Fibroblast of skin of right biceps (primary cell): ENCODE results near the gene COL1A2.

ENCODE experiments used
- DNase-seq: peaks from one replicate; pipeline ENCODE4 v3.0.0-alpha.2; 2013

Gene COL1A2

DNA sequence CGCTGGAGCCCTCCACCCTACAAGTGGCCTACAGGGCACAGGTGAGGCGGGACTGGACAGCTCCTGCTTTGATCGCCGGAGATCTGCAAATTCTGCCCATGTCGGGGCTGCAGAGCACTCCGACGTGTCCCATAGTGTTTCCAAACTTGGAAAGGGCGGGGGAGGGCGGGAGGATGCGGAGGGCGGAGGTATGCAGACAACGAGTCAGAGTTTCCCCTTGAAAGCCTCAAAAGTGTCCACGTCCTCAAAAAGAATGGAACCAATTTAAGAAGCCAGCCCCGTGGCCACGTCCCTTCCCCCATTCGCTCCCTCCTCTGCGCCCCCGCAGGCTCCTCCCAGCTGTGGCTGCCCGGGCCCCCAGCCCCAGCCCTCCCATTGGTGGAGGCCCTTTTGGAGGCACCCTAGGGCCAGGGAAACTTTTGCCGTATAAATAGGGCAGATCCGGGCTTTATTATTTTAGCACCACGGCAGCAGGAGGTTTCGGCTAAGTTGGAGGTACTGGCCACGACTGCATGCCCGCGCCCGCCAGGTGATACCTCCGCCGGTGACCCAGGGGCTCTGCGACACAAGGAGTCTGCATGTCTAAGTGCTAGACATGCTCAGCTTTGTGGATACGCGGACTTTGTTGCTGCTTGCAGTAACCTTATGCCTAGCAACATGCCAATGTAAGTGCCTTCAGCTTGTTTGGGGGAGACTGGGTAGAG, at the start of gene COL1A2:
Gene COL1A2 (plus strand): TSS at position 459 of the 704 bp plus-strand sequence. CDS start 137 bp downstream, at position 596.
- peak; percentile 100 for DNase-seq

DNA sequence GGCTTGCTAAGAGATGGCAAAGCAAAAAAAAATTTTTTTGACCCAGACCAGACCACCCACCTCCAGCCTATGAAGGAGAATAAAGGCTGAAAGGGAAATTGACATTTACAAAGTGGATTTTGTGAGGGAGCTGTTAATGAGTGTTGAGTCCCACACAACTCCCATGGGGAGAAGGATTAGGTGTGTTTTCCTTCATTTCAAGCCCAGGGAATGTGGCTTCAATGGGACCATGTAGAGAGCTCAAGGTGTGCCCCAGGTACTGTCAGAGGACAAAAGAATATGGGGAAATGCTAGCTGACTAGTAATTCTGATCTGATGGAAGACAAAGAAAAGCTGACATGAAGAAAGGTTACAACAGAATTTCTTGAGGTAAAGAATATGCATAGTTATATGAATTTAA, 48.8 kb upstream of the COL1A2 start:
- no peak for DNase-seq

DNA sequence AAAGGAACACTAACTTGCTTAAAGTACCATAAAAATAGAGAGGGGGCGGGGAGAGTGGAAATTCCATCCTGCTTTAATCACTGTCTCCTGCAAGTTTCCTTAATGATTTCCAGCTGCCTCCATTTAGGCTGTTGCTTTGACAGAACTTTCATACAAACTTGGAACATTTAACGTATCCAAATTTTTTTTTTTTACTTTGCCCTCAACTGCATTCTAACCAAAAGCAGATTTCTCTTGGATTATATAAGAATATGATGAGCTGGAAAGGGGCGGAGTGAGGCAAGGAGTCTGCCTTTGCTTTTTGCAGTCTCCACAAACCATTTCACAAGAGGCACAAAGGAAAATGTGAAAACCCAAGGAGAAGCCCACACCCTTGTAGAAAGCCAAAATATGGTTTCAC, 46.6 kb upstream of the COL1A2 start:
- DNase-seq, result peak; percentile 99

DNA sequence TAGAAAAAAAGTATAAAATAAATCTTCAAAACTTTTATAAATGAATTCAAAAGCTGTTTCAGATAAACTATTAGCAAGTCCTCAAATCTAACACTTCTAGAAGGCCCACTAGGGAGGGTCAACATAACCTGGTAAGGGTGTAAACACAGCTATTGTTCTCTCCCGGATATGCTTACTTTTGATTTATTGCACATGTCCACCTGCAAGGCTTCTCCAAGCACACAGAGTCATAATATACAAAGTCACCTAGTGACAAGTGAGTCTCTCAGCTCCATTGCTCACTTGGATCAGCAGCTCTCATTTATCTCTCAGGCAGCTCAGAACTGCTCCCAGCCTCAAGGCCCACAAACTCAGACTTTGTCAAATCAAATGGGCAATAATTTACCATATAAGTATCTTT, 44.0 kb upstream of the COL1A2 start:
- DNase-seq, result no peak

DNA sequence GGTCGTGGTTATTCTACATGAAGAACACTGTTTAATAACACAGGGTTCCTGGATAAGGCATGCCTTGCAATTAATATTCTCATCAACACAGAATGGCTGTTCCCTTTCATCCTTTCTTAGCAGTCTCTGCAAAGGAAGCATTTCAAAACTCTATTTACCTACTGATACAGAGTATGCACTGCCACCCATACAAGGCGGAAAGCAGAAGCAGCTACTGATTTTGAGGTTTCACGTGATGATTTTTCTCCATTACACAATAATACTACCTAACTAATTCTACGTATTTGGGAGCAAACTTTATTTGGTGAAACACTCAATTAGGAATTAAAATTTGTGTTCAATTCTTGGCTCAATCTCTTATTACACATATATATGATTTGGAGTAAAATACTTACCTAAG, 43.0 kb upstream of the COL1A2 start:
- no peak for DNase-seq

DNA sequence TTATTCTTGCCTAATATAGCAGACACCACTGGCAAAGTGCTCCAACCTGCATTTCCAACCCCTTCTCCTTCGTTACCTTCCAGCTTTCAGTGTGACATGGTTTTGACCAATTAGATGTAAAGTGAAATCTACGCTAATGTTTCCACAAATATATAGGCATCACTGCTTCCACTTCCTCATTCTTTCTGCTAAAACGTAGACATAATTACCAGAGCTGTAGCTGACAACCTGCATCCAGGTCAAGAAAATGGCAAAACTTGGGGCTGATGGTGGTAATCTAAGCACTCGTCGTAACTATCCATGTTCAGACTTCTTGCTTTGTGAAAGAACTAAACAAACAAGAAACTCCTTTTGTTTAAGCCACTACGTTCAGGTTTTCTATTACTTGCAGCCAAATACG, 41.8 kb upstream of the COL1A2 start:
- no peak for DNase-seq

DNA sequence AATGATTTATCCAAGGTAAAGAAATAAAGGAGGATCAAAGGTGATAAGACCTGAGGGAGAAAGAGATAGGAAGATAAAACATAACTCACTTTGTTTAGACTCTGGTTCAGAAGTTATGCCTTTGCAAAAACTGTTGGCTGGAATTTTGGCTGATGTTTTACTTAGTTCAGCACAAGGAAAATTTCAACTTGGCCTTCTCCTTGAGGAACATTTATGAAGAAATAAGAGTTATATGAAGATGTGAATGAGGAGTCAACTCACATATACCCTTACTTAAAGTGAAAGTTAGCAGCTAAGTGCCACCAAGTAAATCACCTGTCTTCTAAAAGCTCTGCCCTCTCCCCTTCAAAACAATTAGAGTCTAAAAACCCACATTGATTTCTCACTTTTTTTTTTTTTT, 39.7 kb upstream of the COL1A2 start:
- DNase-seq, result no peak

DNA sequence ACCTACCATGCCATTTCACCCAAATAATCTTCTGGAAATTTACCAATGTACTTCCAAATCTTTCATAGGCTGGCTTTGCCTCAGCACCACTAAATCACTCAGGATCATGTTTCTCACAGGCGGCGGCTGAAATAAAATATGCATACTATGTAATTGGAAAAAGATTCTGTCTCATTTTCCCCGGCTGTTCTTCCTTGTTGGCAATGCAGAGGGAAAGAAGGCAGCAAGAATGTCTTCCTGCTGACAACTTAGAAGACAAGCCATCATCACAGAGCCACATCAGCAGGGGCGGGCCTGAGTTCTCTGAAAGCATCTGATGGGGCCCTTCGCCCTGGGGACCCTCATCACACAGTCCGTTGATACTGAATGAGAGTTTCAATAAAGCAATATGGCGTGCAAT, 39.2 kb upstream of the COL1A2 start:
- peak; percentile 89 for DNase-seq

DNA sequence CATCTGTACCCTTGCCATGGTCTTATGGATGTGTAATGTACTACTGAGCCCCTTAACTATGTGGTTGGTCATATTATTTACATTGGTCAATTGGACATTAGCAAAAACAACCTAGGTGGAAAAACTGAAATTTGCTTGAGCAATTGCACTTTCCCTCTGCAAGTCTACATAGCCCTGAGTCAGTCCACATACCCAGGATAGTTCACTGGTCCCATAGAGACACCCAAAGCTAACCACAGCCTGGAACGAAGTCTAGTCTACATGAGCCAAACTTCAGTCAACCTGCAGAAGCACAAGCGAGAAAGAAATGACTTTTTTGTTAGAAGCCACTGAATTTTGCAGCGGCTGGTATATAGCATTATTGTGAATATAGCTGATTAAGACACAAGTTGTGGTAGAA, 37.6 kb upstream of the COL1A2 start:
- peak; percentile 61 for DNase-seq

DNA sequence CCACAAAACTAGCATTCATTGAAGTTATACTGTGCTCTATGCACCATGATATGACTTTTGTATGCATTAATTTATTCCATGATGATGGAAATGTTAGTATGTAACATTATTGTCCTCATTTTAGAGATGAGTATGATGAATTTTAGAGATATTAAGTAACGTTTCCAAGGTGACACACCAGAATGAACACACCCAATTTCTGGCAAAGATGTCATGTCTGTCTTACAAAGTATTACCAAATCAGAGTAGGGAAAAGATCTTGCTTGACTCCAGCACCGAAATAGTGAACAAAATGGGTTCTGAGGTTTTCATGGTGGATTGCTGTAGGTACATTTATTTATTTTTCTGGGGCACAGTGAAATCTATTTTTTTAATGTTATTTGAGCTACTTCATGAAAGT, 33.8 kb upstream of the COL1A2 start:
- no peak for DNase-seq

DNA sequence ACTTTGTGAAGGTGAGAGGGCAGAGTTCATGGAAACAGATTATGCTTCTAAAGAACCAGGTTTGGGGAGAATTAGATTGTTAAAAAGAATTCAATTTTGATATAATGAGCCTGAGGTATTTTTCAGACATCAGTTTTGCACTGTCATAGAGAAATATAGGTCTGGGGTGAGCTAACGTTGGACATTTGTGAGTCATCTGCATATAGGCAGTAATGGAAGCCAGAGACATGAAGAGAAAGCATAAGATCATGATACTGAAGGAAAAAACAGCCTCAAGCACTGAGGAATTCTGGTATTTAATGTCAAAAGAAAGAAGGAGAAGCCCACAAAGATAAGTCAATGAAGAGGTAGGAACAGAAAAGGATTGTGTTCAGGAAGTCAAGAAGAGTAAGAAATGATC, 32.4 kb upstream of the COL1A2 start:
- peak; percentile 63 for DNase-seq

DNA sequence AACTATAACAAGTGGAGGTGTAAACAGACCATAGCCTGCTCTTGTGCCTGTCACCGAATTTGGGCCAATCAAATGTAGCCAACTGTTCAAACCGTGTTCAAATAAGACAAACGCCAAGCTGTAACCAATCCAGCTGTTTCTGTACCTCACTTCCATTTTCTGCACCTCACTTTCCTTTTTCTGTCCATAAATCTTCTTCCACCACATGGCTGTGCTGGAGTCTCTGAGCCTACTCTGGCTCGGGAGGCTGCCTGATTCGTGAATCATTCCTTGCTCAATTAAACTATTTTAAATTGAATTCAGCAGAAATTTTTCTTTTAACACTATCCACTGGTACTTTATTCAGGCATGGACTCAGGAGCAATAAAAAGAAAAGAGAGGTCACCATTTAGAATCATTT, 29.9 kb upstream of the COL1A2 start:
- peak; percentile 55 for DNase-seq

DNA sequence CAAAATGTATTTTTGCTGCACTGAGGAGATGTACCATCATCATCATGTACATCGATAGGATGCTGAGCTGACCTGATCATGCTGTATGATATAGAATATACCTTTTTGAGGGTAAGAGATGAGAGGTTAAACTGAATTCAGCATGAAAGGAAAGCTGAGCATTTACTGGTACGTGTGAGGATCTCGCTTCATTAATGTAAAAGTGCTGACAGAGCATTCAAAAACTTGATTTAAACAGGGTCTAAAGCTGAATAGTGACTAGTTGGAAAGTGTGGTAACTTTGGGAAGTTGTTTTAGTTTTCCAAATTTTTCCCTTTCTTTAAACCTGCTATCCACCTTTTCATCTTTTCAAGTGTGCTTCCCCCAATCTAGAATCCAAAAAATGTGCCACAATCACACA, 28.5 kb upstream of the COL1A2 start:
- no peak for DNase-seq

DNA sequence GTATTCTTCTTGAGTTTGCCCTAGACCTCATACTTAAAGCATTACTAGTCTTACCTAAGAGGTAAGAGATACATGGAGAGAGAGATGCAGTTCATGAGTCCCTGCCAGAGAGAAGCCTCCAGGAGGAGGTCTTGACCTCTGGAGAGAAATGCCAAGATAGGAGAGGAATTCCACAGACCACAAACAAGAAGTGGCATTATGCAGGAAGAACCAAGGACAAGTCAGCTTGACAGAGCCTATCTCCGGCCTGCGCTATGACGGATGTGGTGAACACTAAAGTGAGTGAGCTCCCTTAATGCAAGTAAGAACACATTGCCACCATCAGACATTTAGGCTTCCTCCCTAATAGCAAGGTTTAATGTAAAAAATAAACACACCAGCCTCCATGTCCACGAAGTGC, 27.9 kb upstream of the COL1A2 start:
- peak; percentile 37 for DNase-seq

DNA sequence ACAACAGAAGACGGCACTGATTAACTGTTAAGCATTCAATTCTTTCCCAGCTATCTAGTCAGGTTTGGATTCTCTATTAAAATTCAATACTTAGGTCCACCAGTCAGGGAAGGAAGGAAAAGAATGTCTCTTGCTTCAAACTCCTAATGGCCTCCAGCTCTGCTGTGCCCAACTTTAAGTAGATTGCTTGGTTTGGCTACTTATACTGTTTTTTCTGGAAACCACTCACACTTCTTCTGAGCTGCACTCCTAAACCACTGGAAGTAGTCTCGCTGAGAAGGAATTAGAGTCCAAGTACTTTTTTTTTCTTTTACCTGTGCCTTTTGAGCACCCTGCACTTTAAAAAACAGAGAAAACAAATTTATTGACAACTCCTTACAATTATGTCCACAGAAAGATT, 26.7 kb upstream of the COL1A2 start:
- peak; percentile 83 for DNase-seq

DNA sequence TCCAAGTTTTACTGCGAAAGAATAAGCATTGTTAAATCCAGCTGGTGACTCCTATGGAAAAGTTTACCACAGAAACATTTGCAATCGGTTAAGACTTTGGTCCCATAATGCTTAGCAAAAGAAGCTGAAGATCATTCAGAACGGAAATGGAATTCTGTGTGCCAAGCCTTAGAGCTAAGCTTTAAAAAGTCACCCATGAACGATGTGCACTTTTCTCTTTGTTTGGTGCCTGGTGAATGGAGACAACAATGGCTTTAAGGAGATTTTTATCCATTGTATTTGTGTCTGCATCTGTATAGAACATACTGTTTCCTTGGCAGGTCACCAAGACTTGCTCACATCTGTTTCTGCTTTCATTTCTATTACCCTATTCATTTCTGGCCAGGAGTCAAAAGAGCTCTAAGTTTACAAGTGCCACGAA, 26.3 kb upstream of the COL1A2 start:
- DNase-seq, result peak; percentile 91

DNA sequence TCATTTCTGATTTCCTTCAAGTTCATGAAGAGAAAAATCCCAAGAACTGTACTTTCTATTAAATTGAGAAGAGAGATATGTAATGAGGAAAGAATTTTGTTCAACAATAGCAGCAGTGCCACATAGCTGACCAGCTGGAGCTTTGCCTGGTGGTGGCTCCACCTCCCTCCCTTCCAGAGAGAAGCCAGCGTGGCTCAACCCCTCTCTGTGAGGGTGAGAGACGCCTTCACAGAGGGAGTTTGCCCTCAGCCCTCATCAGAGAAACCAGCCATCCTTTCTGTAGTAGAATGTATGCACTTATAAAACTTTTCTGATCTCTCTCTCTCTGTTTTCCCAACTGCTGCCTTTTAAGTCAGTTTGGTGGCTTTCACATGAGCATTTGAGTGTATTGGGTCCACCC, 20.5 kb upstream of the COL1A2 start:
- peak; percentile 97 for DNase-seq

DNA sequence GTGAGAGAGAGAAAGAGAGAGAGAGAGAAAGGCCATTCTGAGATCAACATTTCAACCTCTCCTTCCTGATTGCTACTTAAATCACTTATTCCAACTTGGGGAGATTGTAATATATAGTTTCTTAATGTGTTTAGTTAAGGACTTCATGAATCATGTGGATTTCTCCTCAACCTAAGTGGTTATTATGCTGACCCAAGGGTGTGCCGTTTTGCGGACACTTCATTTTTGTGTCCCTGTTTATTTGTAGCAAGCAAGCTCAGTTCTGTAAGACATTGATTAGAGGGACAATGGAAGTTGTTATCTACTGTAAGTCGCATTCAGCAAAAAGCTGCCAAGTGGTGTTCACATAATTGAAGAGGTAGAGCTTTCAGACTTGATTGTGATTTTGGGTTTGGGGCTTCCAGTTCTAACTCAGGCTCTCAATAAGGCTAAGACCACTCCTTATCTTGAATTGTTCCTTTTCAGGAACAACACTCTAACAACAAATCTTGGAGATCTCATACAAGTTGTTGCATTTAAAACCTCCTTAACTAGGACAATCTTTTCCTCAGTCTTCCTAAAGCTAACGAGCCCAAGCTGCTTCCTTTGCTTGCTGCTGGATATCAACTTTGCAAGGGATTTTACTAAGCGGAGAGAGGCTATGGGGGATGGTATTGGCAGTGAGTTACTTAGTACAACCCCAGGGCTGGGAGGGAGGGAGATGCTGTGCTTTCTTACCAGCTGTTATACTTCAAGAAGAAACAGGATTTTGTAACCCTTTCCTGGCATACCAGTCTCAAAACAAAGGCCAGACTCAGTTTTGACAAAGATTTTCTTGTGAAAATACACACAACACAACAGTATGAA, 19.8 kb upstream of the COL1A2 start:
- peak; percentile 96 for DNase-seq

DNA sequence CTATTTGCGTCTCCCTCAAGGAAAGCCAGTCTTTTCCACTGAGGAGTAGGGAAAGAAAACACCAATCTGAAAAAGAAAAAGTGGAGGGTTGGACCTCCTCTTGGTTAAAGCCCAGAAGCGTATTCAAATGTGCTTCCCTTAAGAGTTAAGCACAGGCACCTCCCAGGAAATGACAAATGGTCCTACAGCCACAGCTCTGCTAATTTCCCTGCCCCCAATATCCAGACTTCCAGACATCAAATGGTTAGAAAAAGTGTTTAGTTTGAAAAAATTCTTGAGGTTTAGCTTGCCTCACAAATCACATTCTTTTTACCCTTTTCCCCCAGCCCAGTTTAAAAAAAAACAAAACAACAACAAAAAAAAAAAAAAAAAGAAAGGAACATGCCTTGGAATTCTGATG, 19.0 kb upstream of the COL1A2 start:
- DNase-seq, result peak; percentile 99

DNA sequence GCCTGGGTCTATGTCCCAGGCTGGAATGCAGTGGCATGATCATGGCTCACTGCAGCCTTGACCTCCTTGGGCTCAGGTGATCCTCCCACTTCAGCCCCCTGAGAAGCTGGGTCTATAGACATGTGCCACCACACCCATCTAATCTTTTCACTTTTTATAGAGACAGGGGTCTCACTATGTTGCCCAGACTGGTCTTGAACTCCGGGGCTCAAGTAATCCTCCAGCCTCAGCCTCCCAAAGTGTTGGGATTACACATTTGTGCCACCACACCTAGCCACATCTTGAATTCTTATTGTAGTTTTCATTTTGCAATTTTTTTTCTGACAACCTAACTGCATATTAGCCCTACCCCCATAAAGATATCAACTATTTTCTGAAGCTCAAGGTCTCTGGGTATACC, 18.4 kb upstream of the COL1A2 start:
- DNase-seq, result no peak

DNA sequence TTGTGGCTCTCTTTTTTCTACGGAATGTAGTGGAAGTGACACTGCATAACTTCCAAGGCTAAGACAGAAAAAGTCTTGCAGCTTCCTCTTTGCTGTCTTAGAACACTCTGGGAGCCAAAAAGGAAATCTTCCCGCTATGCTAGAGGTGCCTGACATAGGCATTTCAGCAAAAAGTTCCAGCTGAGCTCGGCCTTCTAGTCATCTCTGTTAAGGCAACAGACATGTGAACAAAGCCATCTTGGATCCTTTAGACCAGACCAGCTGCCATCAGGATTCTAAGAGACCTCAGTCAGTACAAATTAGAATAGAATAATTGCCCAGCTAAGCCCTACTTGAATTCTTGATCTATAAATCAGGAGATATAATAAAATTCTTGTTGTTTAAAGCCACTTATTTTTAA, 16.3 kb upstream of the COL1A2 start:
- no peak for DNase-seq

DNA sequence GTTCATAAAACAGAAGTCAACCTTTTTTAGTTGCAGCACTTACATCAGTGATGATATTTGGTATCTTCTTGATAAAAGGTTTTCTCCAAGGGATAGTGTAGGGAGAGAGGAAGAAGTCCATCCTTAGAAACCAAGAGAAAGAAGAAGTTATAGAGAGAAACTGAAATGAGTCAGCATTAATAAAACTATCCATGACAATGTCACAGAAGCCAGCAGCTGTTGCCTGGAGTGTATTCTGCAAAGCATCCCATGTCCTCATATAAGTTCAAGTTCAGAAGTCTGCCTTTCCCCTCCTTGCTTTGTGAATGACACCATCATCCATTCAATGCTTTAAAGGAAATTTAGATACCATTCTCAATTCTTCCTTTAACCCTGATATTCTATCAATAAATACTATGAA, 14.4 kb upstream of the COL1A2 start:
- DNase-seq, result no peak

DNA sequence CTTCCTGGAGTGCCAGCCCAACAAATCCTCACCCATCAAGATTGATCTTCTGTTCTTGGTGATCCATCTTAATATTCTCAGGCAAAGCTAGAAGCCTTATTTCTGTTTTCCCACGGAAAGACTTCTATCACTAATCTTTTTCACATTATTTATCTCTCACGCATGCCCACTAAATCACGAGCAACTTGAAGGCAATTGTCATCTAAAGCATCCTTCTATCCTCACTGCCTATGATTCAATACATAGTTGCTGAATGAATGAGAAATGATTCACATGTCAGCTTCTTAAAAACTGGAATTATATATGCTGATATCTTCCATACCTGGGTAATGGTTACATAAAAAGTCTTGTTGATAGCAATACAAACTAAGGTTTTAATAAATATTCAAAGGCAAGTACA, 12.6 kb upstream of the COL1A2 start:
- DNase-seq, result peak; percentile 89

DNA sequence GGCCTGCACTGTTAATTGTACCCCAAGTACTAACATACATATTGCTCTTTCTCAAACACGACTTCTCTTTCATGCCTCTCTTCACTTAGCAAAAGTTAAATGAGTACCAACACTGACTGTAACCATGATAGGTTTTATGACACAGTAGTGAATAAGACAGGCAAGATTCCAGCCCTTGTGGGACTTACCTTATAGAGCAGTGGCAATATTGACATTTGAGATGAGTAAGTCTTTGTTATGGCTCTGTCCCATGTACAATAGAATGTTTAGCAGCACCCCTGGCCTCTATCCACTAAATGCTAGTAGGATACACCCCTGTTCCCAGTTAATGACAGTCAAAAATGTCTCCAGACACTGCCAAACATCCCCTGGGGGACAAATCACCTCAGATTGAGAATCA, 11.9 kb upstream of the COL1A2 start:
- peak; percentile 84 for DNase-seq

DNA sequence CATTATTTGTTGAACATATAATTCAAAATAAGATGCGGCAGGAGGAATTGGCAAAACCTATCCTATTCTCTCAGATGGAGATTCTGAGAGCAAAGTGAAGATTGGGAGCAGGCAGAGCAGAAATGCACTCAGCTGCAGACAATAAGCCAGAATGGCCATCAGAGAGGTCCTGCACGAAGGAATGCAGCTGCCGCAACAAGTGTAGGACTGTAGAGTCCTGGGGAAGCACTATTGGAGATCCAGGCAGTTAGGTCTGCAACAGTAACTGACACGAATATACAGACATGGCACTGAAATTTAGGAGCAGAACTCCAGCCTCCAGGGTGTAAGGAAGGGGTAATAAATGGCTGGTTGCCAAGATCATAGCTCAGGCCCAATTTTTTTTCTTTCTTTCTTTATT, 10.4 kb upstream of the COL1A2 start:
- no peak for DNase-seq
